Activated CD4-positive, alpha-beta memory T cell treated with anti-CD3 and anti-CD28 coated beads, Interleukin-2, amount 10 ng/mL, durations not matched to agents 7 days and 5 days (primary cell): ENCODE results near the gene TRNP1. TPM values are rescaled to one million over a fixed set of nuclear protein-coding genes. Genes with fewer than 3 reads are reported as not detected.
"Not testable (repeated sequence)": the region's sequence is repeated elsewhere in the genome, so short reads cannot be mapped to it uniquely, and the experiment has no call there.

ENCODE experiments used
- CTCF ChIA-PET: fragments of 350-600 bp; sonication (Branson Sonifier 250); formaldehyde crosslinking; loops from one replicate; lab custom pipeline; 2021; ENCODE audit warnings: antibody characterized with exemption, inconsistent platforms; lab: Charles Lee
- POLR2A ChIA-PET: fragments of 350-600 bp; sonication (Branson Sonifier 250); formaldehyde crosslinking; loops from one replicate; lab custom pipeline; 2021; ENCODE audit warnings: antibody characterized with exemption; lab: Charles Lee
- DNase-seq: peaks from one replicate; pipeline ENCODE4 v3.0.0-alpha.2; 2020
- H3K27ac Mint-ChIP-seq: one replicate; pipeline ENCODE4 v1.8.0; 2021; ENCODE audit warnings: mild to moderate bottlenecking, mixed read lengths
- H3K27me3 Mint-ChIP-seq: one replicate; pipeline ENCODE4 v1.8.0; 2021; ENCODE audit warnings: mixed read lengths
- H3K36me3 Mint-ChIP-seq: one replicate; pipeline ENCODE4 v1.8.0; 2021; ENCODE audit warnings: low read depth, mixed read lengths
- H3K4me1 Mint-ChIP-seq: one replicate; pipeline ENCODE4 v1.8.0; 2021; ENCODE audit warnings: mixed read lengths
- H3K4me3 Mint-ChIP-seq: one replicate; pipeline ENCODE4 v1.8.0; 2021; ENCODE audit warnings: mild to moderate bottlenecking, mixed read lengths
- H3K9me3 Mint-ChIP-seq: one replicate; pipeline ENCODE4 v1.8.0; 2021; ENCODE audit warnings: mixed read lengths
- total RNA-seq, 2 experiments: library from RNA; stranded (reverse); gene quantifications; one replicate each; pipeline ENCODE4 v1.2.3, GENCODE V29; 2021

The TRNP1 gene, protein sequence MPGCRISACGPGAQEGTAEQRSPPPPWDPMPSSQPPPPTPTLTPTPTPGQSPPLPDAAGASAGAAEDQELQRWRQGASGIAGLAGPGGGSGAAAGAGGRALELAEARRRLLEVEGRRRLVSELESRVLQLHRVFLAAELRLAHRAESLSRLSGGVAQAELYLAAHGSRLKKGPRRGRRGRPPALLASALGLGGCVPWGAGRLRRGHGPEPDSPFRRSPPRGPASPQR
- not detected for total RNA-seq

DNA sequence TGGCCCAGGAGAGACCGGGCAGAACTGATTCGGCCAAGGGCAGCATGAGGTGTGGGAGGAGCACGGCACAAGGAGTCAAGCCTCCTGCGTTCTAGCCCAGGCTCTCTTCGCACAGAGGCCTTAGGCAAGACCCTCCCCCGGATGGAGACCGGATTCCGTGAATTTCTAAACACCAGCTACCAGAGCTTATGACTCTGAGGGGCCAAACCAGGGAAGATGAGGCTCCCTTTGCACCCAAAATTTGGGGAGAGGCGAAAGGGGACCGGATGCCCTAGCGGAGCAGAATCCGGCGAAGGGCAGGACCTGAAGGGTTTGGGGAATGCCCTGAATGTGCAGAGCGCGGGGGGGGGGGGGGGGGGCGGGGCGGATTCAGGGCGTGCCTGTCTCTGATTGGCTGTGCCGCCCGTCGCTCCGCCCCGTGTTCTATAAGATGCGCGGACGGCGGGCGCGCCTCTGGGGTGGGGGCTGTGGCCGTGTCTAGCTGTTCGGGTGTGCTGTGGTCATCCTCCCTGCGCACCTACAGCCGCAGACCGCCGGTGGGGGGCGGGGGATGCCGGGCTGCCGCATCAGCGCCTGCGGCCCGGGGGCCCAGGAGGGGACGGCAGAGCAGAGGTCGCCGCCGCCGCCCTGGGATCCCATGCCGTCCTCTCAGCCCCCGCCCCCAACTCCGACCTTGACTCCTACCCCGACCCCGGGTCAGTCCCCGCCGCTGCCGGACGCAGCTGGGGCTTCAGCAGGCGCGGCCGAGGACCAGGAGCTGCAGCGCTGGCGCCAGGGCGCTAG lies at the start of gene TRNP1:
TRNP1 (plus strand) TSS at position 456 of the 783 bp plus-strand sequence; CDS start at position 551, 95 bp downstream.
- ChIA-PET POLR2A (interaction anchor here (0.7 to 1.0 kb wide), 3 partner anchors 159 to 205 kb away, joined by 3 to 4 read pairs (median 3); no protein-coding TSS in a partner anchor), CTCF (interaction anchor here (0.6 to 5.5 kb wide), 3 partner anchors 12 to 193 kb away, joined by 3 to 46 read pairs (median 4); no protein-coding TSS in a partner anchor)
- no peak within 1 kb of the TSS for H3K27ac Mint-ChIP-seq
- H3K27me3 Mint-ChIP-seq = peaks cover 57% of the 10 kb centered on the region
- H3K9me3 Mint-ChIP-seq = no peaks in the 10 kb centered on the region
- peak; percentile 70 for DNase-seq
- no peaks in the 10 kb centered on the region for H3K36me3 Mint-ChIP-seq
- H3K4me1 Mint-ChIP-seq = peaks cover 16% of the 10 kb centered on the region
- peak within 1 kb of the TSS; percentile 71 for H3K4me3 Mint-ChIP-seq

DNA sequence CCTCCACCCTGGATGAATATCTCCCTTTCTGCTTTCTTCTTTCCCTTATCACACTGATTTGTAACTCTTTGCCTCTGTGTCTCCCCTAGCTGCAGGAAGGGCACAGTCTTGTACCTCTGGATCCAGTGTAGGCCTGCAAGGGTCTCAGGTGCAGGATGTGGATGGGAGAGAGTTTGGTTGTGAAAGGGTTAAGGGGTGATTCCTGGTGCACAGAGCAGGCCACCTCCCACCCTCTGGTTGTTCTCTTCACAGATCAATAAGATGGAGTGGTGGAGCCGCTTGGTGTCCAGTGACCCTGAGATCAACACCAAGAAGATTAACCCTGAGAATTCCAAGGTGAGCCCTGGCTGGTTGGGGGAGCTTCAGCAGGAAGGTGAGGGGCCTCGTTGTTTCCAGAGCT lies 48.4 kb upstream of the TRNP1 start:
- H3K4me3 Mint-ChIP-seq = no peak overlapping the region
- H3K27ac Mint-ChIP-seq = no peak overlapping the region
- H3K9me3 Mint-ChIP-seq = no peaks in the 10 kb centered on the region
- POLR2A ChIA-PET = interaction anchor here (1.1 to 1.2 kb wide), 2 partner anchors 8 to 14 kb away, joined by 3 read pairs; no protein-coding TSS in a partner anchor
- peaks cover 1% of the 10 kb centered on the region for H3K4me1 Mint-ChIP-seq
- H3K27me3 Mint-ChIP-seq = no peaks in the 10 kb centered on the region
- CTCF ChIA-PET = no interaction called here
- H3K36me3 Mint-ChIP-seq = peaks cover 38% of the 10 kb centered on the region
- DNase-seq = no peak

DNA sequence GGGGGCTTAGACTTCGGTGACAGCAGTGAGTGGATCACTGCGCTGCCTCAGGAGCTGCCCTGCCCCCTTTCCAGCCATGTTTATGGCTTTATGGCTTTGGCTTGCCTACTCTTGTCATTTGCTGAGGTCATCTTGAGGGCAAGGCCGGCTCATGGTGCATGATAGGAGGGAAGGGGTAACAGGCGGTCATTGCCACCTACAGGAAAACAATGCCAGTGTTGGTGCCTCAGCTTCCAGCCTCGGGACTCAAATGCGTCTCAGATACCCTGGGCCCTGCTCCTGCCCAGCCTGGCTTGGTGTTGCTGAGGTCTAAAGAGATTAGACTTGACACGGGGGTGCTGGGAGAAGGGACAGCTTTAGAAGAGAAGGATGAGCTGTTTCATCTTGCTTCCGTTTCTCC lies 47.8 kb upstream of the TRNP1 start:
- H3K27ac Mint-ChIP-seq = no peak overlapping the region

DNA sequence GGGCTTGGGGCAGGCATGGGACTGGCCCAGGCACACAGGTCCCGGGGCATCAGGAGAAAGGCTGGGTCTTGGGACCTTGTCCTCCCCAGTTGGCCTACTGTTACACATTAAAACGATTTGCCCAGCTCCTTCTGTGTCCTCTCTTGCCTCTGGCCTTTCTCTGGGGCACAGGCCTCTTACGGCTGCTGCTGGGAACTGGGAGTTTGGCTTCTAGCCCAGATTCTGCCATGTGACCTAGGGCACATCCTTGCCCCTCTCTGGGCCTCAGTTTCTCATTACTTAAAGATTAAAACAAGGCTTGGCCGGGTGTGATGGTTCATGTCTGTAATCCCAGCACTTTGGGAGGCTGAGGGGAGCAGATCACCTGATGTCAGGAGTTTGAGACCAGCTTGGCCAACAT lies 47.2 kb upstream of the TRNP1 start:
- CTCF ChIA-PET = no interaction called here
- no peak overlapping the region for H3K27ac Mint-ChIP-seq
- no peaks in the 10 kb centered on the region for H3K9me3 Mint-ChIP-seq
- H3K4me1 Mint-ChIP-seq = no peaks in the 10 kb centered on the region
- POLR2A ChIA-PET = interaction anchor here (0.8 to 1.1 kb wide), 2 partner anchors 10 to 46 kb away, joined by 3 read pairs; partner anchors contain the start of gene GPATCH3
- H3K4me3 Mint-ChIP-seq = no peak overlapping the region
- no peaks in the 10 kb centered on the region for H3K27me3 Mint-ChIP-seq
- H3K36me3 Mint-ChIP-seq = peaks cover 34% of the 10 kb centered on the region
- no peak for DNase-seq

More for the DNA sequence above, 47.8 kb upstream of the TRNP1 start:
- no peak overlapping the region for H3K4me3 Mint-ChIP-seq
- no peaks in the 10 kb centered on the region for H3K4me1 Mint-ChIP-seq
- ChIA-PET POLR2A (interaction anchor here (0.8 to 1.1 kb wide), 2 partner anchors 9 to 45 kb away, joined by 3 read pairs; partner anchors contain the start of gene GPATCH3), CTCF (no interaction called here)
- no peaks in the 10 kb centered on the region for H3K27me3 Mint-ChIP-seq
- peaks cover 35% of the 10 kb centered on the region for H3K36me3 Mint-ChIP-seq
- DNase-seq = no peak
- no peaks in the 10 kb centered on the region for H3K9me3 Mint-ChIP-seq

- DNase-seq, H3K9me3 Mint-ChIP-seq, H3K4me3 Mint-ChIP-seq, H3K27ac Mint-ChIP-seq, H3K4me1 Mint-ChIP-seq, POLR2A ChIA-PET, CTCF ChIA-PET, H3K27me3 Mint-ChIP-seq: not testable (repeated sequence)
- peaks cover 18% of the 10 kb centered on the region for H3K36me3 Mint-ChIP-seq
Observed at GRCh38 chr1:26948725-26949057, 44.8 kb upstream of the TRNP1 start.

- H3K4me1 Mint-ChIP-seq = no peaks in the 10 kb centered on the region
- H3K4me3 Mint-ChIP-seq = no peak overlapping the region
- peaks cover 17% of the 10 kb centered on the region for H3K36me3 Mint-ChIP-seq
- no peaks in the 10 kb centered on the region for H3K9me3 Mint-ChIP-seq
- no peak overlapping the region for H3K27ac Mint-ChIP-seq
- DNase-seq = no peak
- ChIA-PET CTCF (no interaction called here), POLR2A (no interaction called here)
- no peaks in the 10 kb centered on the region for H3K27me3 Mint-ChIP-seq
Observed at GRCh38 chr1:26949266-26949925, 44.1 kb upstream of the TRNP1 start.

DNA sequence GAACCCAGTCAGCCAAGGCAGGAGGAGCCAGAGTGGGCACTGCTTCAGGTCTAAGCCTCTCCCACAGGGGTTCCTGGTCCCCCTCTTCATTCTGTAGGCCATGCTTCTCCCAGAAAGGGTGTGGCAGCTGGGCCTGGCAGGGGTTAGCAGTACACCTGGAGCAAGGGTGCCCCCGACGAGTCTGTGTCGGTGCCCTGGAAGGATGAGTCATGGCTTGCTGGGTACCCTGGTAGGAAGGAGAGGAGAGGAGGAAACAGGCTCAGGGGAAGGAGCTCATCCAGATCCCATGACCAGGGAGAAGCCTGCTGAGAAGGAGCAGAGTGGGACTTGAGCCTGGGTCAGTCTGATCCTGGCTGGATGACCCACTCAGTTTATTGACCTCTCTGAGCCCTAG lies 43.6 kb upstream of the TRNP1 start:
- no peaks in the 10 kb centered on the region for H3K9me3 Mint-ChIP-seq
- no peaks in the 10 kb centered on the region for H3K27me3 Mint-ChIP-seq
- H3K36me3 Mint-ChIP-seq = peaks cover 16% of the 10 kb centered on the region
- DNase-seq = no peak
- H3K4me3 Mint-ChIP-seq = no peak overlapping the region
- H3K27ac Mint-ChIP-seq = no peak overlapping the region
- no peaks in the 10 kb centered on the region for H3K4me1 Mint-ChIP-seq
- POLR2A ChIA-PET = no interaction called here
- CTCF ChIA-PET = no interaction called here

- H3K27ac Mint-ChIP-seq = no peak overlapping the region
- no peaks in the 10 kb centered on the region for H3K4me1 Mint-ChIP-seq
- no peaks in the 10 kb centered on the region for H3K9me3 Mint-ChIP-seq
- ChIA-PET CTCF (no interaction called here), POLR2A (no interaction called here)
- peaks cover 9% of the 10 kb centered on the region for H3K36me3 Mint-ChIP-seq
- H3K4me3 Mint-ChIP-seq = no peak overlapping the region
- no peaks in the 10 kb centered on the region for H3K27me3 Mint-ChIP-seq
- no peak for DNase-seq
Observed at GRCh38 chr1:26950602-26951001, 42.9 kb upstream of the TRNP1 start.

GRCh38 chr1:26951216-26951615 lies 42.3 kb upstream of the TRNP1 start:
- H3K36me3 Mint-ChIP-seq = peaks cover 3% of the 10 kb centered on the region
- CTCF ChIA-PET = no interaction called here
- H3K9me3 Mint-ChIP-seq = peaks cover 2% of the 10 kb centered on the region
- no peaks in the 10 kb centered on the region for H3K4me1 Mint-ChIP-seq
- POLR2A ChIA-PET = no interaction called here
- no peak for DNase-seq
- peaks cover 3% of the 10 kb centered on the region for H3K27me3 Mint-ChIP-seq
- H3K27ac Mint-ChIP-seq = no peak overlapping the region
- H3K4me3 Mint-ChIP-seq = no peak overlapping the region

GRCh38 chr1:26951821-26952497 lies 41.5 kb upstream of the TRNP1 start:
- peaks cover 4% of the 10 kb centered on the region for H3K9me3 Mint-ChIP-seq
- POLR2A ChIA-PET = no interaction called here
- CTCF ChIA-PET = no interaction called here
- no peak overlapping the region for H3K4me3 Mint-ChIP-seq
- peaks cover 3% of the 10 kb centered on the region for H3K27me3 Mint-ChIP-seq
- no peaks in the 10 kb centered on the region for H3K36me3 Mint-ChIP-seq
- H3K4me1 Mint-ChIP-seq = no peaks in the 10 kb centered on the region
- no peak for DNase-seq
- H3K27ac Mint-ChIP-seq = no peak overlapping the region

DNA sequence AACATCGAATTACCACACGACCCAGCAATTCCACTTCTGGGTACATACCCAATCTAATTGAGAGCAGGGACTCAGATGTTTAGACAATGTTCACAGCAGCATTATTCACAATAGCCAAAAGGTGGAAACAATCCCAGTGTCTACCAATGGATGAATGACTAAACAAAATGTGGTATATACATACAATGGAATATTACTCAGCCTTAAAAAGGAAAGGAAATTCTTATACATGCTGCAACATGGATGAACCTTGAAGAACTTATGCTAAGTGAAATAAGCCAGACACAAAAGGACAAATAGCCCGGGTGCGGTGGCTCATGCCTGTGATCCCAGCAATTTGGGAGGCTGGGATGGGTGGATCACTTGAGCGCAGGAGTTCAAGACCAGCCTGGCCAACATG lies 40.1 kb upstream of the TRNP1 start:
- H3K36me3 Mint-ChIP-seq = no peaks in the 10 kb centered on the region
- CTCF ChIA-PET = no interaction called here
- no peak overlapping the region for H3K27ac Mint-ChIP-seq
- no peak overlapping the region for H3K4me3 Mint-ChIP-seq
- POLR2A ChIA-PET = no interaction called here
- peaks cover 7% of the 10 kb centered on the region for H3K27me3 Mint-ChIP-seq
- DNase-seq = no peak
- no peaks in the 10 kb centered on the region for H3K4me1 Mint-ChIP-seq
- peaks cover 4% of the 10 kb centered on the region for H3K9me3 Mint-ChIP-seq

- no peak overlapping the region for H3K4me3 Mint-ChIP-seq
- CTCF ChIA-PET = no interaction called here
- peaks cover 4% of the 10 kb centered on the region for H3K9me3 Mint-ChIP-seq
Observed at GRCh38 chr1:26956321-26956720, 37.2 kb upstream of the TRNP1 start.

GRCh38 chr1:26957306-26957705 lies 36.2 kb upstream of the TRNP1 start:
- no peaks in the 10 kb centered on the region for H3K36me3 Mint-ChIP-seq
- no peak for DNase-seq
- H3K27ac Mint-ChIP-seq = no peak overlapping the region
- H3K4me1 Mint-ChIP-seq = peaks cover 8% of the 10 kb centered on the region
- peaks cover 40% of the 10 kb centered on the region for H3K27me3 Mint-ChIP-seq
- ChIA-PET CTCF (no interaction called here), POLR2A (no interaction called here)
- no peak overlapping the region for H3K4me3 Mint-ChIP-seq
- H3K9me3 Mint-ChIP-seq = peaks cover 4% of the 10 kb centered on the region

More at GRCh38 chr1:26956321-26956720, 37.2 kb upstream of the TRNP1 start:
- H3K27me3 Mint-ChIP-seq = peaks cover 30% of the 10 kb centered on the region
- H3K36me3 Mint-ChIP-seq = no peaks in the 10 kb centered on the region
- no peak for DNase-seq
- POLR2A ChIA-PET = no interaction called here
- no peak overlapping the region for H3K27ac Mint-ChIP-seq
- peaks cover 8% of the 10 kb centered on the region for H3K4me1 Mint-ChIP-seq
